Measurements from ENCODE around the gene GRM3. TPM values are rescaled to one million over a fixed set of nuclear protein-coding genes. Genes with fewer than 3 reads are reported as not detected.

Gene GRM3
- total RNA-seq, 1 donor from 2014 or later, result not detected

DNA sequence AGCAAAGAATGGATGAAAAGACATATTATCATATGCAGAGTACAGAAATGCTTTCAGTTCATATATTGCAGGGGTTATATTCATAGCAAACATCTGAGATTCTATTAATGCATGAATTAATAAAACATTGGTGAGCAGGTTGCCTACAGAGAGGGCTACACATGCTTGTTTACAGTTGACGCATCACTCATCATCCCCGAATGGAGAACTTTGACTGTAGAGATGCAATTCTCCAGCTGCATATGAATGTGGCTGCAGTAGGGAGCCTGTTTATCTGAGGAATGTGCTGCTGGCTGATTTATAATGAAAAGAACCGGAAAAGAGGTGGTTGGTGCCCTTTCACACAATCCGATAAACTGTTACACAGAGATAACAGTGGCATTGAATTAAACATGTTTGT is 116.5 kb downstream of the GRM3 start:
- intact Hi-C loops (cut with micrococcal nuclease), result no loop called here
- H3K36me3 ChIP-seq, result no peaks in the 10 kb centered on the region
- no peak overlapping the region for H3K27ac ChIP-seq (replicated peaks)
- no peaks in the 10 kb centered on the region for H3K4me1 ChIP-seq
- no peak for DNase-seq
- no peak overlapping the region for H3K4me3 ChIP-seq
- no peaks in the 10 kb centered on the region for H3K9me3 ChIP-seq (replicated peaks)
- no peaks in the 10 kb centered on the region for H3K27me3 ChIP-seq (ENCODE audit: low read depth)
- no peak for TF ChIP-seq CTCF (IDR thresholded peaks at IDR 0.05; ENCODE audit: borderline replicate concordance)

DNA sequence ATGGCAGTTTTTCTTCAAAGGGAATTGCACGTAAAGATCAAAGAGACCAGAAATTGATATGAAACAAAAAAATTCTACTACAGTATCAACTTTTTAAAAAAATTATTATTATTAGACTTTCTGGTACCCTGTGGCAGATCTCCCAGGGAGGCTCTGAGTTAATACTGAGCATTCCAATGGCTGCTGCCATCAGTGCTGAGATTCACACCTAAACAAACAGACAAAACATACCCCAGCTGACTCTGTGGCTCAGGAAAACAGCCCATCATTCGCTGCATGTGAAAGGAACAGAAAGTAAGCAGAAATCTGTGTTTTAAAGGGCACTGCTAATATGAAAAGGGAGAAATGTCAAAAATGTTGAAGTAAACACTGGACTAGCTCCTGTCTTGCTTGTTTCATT is 118.4 kb downstream of the GRM3 start:
- intact Hi-C loops (cut with micrococcal nuclease), result no loop called here
- no peak overlapping the region for H3K27ac ChIP-seq (replicated peaks)
- H3K36me3 ChIP-seq, result no peaks in the 10 kb centered on the region
- H3K9me3 ChIP-seq (replicated peaks), result no peaks in the 10 kb centered on the region
- no peak for DNase-seq
- H3K4me1 ChIP-seq, result no peaks in the 10 kb centered on the region
- TF ChIP-seq CTCF (IDR thresholded peaks at IDR 0.05; ENCODE audit: borderline replicate concordance), result no peak
- H3K4me3 ChIP-seq, result no peak overlapping the region
- H3K27me3 ChIP-seq (ENCODE audit: low read depth), result no peaks in the 10 kb centered on the region

- no peak overlapping the region for H3K27ac ChIP-seq (replicated peaks)
- H3K27me3 ChIP-seq (ENCODE audit: low read depth), result no peaks in the 10 kb centered on the region
- TF ChIP-seq CTCF (IDR thresholded peaks at IDR 0.05; ENCODE audit: borderline replicate concordance), result no peak
- intact Hi-C loops (cut with micrococcal nuclease), result no loop called here
- no peaks in the 10 kb centered on the region for H3K36me3 ChIP-seq
- no peaks in the 10 kb centered on the region for H3K9me3 ChIP-seq (replicated peaks)
- H3K4me3 ChIP-seq, result no peak overlapping the region
- no peak for DNase-seq
- no peaks in the 10 kb centered on the region for H3K4me1 ChIP-seq
Measured at GRCh38 chr7:86765931-86766330, 122.2 kb downstream of the GRM3 start.

GRCh38 chr7:86768394-86768793 is 124.7 kb downstream of the GRM3 start:
- Histone ChIP-seq H3K27ac (replicated peaks) (no peak overlapping the region), H3K4me1 (no peaks in the 10 kb centered on the region), H3K9me3 (replicated peaks) (no peaks in the 10 kb centered on the region), H3K4me3 (no peak overlapping the region), H3K27me3 (ENCODE audit: low read depth) (no peaks in the 10 kb centered on the region), H3K36me3 (no peaks in the 10 kb centered on the region)
- intact Hi-C loops (cut with micrococcal nuclease), result no loop called here
- TF ChIP-seq CTCF (IDR thresholded peaks at IDR 0.05; ENCODE audit: borderline replicate concordance), result no peak
- no peak for DNase-seq

DNA sequence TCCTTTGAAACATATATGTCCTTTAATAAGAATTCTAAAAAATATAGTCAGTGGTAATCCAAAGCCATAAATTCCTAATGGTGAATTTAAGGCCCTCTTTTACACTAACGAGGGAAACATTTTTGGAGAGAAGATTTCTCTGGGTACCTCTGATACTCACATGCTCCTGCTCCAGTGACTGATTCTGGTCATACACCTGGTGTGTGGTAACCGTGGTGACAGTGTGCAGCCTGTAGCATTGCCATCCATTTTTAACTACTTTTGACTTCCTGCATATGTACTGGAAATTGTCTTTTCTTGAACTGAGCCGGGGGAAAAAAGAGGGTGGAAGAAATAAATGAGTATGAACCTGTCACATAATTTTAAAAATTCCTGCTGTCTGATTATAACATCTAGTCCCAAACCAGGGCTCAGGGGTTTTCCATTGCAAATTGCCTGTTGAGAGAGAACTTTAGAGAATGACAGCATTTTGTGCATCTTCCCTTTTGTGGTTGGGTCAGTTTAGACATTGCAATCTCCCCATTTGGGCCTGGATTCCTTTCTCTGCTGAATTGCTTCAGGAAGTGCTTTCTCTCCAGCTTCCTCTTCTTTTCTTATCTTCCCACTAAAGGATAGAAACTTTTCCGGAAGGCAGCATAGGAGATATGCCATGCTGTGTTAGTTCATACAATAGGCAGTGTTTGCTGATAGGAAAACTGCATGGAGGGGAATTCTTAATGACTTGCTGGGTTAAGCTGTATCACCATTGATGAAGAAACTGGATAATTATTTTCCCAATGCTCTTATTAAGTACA is 125.5 kb downstream of the GRM3 start:
- Histone ChIP-seq H3K27ac (replicated peaks) (no peak overlapping the region), H3K27me3 (ENCODE audit: low read depth) (no peaks in the 10 kb centered on the region), H3K4me3 (no peak overlapping the region), H3K9me3 (replicated peaks) (no peaks in the 10 kb centered on the region), H3K4me1 (no peaks in the 10 kb centered on the region), H3K36me3 (no peaks in the 10 kb centered on the region)
- intact Hi-C loops (cut with micrococcal nuclease), result no loop called here
- DNase-seq, result no peak
- no peak for TF ChIP-seq CTCF (IDR thresholded peaks at IDR 0.05; ENCODE audit: borderline replicate concordance)
